HG03139 (cell line): ENCODE measurements around the gene FERD3L.

Experiments
- ATAC-seq: cut with Tn5 transposase; IDR thresholded peaks from one replicate; pipeline ENCODE4 v1.9.1; 2021; ENCODE audit not compliant: unreplicated experiment

FERD3L gene

DNA sequence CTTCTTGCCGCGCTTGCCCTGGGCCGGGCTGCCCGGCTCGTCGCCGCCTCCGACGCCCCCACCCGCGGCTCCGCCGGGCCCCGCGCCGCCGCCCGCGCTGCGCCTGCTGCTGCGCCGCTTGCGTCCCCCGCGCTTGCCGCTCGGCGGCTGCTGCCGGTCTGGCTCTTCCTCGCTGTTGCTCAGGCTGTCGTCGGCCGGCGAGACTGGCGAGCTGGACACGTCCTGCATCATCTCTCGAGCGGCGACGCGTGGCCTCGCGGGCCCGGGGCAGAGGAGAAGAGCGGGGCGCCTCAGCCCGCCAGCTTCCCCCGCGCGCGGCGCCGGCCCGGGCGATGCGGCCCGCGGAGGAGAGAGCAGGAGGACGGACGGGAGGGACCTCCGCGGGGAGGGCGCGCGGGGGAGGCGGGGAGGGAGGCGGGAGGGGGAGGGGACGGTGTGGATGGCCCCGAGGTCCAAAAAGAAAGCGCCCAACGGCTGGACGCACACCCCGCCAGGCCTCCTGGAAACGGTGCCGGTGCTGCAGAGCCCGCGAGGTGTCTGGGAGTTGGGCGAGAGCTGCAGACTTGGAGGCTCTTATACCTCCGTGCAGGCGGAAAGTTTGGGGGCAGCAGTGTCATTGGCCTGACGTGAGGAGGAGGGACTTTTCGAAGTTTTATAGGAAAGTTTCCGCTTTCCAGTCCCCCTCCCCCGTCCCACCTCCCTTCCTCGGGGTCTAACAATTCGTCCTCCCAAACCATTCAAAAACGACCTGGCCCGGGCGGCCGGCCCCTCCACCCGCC, 27.9 kb downstream of the FERD3L start, which contains the start of gene TWIST1:
Gene TWIST1, minus strand, starts transcription at position 546 of the 779 bp plus-strand sequence. Its CDS starts 315 bp downstream, at position 231.
- ATAC-seq, result no peak

DNA sequence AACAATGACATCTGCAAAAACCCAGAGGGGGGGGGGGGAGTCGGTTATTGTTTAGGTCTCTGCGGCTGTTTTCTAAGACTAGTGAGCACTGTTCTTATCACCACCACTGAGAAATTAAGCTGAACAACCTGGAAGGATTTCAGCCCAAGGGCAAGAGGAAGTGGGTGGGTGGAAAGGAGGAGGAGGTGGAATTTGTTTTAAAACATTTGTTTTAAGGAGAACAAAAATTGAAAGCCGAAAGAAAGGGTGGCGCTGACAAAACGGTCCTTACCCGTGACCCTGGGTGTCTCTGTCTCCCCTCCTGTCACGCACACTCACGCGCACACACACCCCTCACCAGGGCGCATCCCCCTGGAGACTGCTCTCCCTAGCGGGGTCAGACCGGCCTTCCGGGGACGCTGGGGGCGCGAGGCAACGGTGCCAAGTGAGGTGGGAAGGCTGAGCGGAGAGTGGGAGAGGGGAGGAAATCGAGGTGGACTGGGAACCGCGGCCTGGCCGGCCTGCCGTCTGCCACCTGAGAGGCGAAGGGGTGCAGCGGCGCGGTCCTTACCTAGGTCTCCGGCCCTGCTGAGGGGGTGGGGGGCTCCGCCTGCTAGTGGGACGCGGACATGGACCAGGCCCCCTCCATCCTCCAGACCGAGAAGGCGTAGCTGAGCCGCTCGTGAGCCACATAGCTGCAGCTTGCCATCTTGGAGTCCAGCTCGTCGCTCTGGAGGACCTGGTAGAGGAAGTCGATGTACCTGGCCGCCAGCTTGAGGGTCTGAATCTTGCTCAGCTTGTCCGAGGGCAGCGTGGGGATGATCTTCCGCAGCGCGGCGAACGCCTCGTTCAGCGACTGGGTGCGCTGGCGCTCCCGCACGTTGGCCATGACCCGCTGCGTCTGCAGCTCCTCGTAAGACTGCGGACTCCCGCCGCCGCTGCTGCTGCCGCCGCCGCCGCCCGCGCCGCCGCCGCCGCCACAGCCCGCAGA, 28.8 kb downstream of the FERD3L start:
- ATAC-seq, result no peak

DNA sequence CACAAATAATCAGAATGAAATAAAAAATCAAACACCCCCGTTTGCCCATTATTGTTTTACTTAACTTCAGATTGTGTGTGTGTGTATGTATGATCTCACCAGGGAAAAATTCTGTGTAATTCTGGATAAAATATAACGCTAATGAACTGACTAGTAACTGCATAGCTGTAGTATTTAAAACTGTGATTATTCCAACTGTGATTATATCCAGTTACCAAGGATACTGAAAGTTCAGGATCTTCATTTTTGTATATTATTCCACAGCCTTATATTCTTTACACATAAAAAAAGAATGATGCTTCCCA, 30.7 kb downstream of the FERD3L start:
- no peak for ATAC-seq

DNA sequence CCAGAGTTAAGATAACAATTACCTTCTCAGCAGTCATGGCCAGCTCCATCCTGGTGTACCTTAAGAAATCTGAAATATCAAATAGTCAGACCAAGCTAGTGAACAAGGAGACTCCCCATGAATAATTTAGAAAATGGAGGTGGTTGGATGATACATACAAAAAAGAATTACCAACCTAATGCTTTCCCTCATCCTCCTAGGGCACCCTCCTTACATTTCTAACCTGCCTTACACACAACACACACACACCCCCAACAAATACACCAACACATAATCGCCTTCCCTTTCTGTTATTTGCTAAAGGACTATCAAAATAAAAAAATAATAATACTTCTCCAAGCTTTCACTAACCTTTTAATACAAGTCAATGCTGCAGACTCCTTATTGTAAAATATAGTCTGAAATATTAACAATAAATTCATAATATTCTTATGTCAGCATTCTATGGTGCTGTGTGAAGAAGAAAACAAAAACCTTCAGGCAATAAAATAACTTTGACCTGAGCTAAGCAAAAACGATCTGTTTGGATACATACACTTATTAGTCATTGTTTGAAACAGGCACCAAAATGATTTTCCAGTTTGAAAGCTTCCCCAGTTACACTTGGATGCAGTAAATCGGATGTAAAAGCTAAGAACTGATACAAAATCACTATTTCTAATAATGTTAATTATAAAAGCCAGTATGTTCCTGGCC, 31.2 kb downstream of the FERD3L start:
- no peak for ATAC-seq

DNA sequence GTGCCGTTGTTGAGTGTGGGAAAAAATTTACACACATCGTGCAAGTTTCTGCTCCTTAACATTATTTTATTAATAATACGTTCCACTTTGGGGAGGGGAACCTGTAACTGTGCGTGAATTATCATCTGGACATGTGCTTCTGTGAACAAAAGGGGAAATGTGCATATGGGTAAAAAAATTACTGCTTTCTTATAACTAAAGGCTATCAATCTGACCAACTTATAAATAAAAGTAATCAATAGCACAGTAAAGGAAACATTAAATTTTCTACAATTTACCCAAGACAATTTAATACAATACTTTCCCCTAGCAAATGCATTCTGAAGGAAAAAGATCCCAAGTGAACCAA, 32.2 kb downstream of the FERD3L start:
- ATAC-seq, result no peak

DNA sequence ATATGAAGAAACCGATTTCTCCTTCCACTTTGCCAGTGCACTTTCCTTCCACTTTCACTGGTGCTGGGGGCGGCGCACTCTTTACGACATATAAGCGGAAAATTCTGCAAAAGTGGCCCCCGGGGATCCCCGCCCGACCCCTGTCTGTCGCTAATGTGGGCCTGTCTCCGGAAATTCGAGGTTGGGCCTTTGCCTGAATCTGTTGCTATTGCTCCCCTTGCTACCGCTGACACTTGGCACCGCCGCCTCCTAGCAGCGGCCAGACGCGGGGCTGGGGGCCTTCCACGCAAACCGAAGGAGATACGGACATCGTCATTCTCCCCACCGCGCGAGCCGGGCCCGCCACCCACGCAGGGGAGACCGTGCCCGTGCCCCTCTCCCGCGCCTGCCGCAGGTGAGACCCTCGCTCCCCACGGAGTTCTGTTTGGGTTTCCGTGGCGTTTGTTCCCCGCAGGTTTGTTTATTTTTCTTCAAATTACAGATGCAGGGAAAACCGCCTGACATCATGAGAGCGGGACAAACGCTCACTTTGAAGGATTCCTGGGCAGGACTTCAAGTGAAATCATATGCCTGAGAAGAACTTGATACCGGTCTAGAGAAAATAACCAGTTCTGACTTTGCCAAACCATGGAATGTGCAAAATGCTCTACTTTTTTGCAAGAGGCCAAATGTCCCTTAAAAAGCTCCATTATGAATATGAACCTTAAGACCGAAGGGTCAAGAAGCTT, 32.8 kb downstream of the FERD3L start:
- ATAC-seq, result no peak

DNA sequence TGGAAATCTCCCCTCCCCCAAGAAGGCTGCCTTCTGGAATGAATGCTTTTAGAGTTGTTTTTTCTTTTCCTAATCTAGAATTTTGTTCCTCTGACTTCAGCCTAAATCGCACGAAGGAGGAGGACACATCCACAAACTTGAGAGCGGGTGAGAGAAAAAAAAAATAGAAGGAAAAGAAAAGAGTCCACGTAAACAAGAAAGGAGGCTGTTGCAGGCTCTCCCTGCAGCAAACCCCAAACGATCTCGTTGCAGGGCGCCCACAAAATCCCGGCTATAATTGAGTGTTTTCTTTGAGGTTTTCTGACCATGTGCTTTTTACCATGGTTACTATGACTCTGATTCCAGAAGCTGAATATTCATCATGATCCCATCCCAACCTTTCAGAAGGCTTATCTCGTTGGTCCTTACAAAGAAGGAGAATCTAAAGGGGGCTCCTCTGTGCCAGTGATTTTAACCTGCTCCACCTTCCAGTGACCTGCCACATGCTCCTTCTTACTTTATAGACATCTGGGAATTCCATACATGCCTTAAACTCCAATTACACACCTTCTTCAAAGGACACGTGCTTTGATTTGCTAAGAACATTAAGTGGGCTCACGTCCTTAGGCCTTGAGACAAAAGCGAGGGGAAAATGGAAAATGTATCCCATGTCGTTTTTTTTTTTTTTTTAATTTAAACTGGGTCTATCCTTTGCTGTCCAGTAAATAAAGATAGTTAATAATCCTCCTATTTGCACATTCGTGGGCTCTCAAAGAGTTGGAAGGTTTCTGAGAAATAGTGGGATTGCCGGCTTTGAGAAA, 33.5 kb downstream of the FERD3L start:
- ATAC-seq, result no peak

DNA sequence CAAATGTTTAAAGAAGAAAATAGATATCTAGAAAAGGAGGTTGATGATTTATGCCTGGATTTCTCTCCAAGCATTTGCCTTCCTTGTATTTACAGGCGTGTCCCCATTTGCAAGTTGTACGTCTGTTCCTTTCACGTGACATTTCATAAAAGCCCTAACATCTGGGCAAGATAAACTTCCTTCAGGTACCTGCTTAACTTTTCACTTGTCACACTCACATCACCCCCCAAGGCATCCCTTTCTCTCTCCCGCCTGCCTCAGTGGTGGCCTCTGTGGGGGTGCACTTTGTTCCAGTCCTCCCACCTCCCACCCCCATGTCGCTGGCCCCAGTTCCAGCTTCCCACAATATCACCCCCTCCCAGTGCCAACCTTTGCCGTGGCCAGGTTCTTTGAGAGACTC, 34.4 kb downstream of the FERD3L start:
- ATAC-seq, result no peak

DNA sequence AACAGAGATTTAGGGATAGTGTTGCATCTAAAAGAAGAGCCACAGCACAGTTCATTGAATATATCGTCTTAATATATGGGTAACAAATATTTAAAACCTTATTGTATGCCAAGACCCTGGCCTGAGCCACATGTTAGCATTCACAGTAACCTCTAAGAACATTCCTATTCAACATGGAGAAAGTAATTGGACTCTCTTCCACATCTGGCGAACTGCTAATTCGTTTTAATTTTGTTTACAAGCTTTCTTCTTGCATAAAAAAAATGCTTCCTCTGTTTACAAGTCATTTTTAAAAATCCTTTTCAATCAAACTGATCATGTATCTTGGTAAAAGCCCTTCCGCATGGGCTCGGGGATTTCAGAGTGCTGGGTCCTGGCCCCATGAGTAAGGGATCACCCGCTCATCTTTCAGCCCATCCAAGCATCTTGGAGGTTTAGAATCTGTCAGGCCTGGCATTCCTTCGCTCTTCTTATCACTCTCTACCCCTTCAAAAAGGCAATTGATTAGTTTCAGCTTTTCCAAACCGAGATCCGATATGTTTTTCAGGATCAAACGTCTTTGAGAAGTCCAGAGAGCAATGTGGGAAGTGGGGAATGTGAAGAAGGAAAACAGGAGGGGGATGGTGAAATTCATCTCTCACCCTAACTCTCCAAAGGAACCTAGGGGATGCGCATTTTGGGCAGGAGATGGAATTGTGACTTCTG, 35.0 kb downstream of the FERD3L start:
- ATAC-seq, result no peak

DNA sequence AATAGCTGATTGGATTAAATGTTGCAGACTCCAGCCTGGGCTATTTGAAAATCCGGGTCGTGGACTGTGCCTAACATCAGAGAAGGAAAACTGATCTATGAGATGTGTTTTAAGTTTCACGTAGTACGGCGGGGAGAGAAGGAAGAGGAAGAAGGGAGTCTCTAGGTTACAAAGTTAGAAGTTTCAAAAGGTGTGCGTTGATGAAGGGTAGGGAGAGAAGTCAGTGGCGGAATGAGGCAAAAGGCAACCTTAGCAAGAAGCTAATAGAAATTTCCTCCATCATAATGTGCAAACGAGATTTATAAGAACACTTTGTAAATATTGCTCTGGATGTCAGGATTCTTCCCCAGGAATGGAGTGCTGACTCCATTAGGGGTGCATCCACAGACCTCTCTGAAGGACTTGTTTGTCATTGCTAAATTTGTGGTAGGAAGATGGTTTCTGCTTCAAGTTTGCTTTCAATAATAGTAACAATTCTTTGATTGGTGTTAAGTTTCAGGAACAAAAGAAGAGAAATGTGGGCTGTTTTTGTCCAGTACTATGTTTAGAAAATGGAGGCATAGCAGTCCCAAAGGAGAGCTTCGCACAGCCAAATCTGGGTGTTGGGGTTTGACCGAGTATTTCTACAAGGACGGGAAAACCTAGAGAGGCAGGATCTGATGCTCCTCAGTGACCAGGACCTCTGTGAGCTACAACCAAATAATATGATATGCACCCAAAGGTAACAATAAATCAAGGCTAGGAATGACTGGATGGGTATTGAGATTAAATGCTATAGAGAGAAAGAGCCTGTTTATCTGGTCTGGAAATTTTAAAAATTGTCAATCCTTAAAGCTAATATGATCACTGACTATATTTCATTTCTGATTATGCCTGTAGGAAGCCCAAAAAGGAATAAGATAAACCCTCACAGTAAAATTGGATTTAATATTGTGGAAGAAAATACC, 35.9 kb downstream of the FERD3L start:
- no peak for ATAC-seq

DNA sequence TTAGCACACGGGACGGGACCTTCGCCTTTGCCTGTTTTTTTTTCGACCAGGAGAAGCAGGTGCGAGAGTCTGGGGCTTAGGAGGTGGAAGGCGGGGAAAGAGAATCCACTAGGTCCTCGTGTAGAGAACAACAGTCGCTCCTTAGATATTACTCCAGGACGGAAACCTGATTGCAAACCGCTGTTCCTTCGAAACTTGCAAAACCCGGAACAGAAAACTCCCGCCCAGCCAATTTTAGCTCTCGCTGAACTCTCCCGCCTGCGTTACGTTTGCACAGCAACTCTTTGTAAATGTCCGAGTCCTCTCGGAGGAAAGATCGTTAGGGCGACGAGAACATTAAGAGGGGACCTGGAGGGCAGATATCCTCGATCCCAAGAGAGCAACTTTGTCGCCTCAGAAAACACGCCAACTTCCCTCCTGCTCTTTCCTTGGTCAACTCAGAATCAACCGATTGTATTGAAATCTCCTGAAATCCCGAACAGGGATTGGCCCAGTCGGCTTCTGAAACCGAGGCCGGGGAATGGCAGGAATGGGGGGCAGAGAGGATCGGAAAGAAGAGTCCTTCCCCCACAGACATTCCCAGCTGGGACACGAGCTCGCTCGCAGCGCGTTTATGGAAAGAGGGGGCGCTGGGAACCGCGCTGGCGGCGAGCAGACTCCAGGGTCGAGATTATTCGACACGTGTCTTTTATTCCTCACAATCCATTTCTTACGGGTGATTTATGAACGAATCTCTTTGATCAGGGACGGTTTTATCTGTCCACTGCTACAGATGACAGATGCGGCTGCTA, 37.7 kb downstream of the FERD3L start:
- no peak for ATAC-seq

DNA sequence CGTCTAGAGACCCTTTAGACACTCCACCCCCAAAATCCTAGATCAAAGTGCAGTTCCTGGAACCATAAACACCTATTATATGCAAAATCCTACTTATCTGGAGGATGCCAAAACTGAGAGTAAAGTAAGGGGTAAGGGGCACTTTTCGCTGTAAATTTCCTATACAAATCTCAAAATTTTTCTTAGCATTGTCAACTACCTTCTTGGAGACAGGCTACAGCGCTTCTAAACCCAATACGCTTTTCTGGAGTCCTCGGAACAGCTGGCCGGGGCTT, 38.2 kb downstream of the FERD3L start:
- ATAC-seq, result no peak

DNA sequence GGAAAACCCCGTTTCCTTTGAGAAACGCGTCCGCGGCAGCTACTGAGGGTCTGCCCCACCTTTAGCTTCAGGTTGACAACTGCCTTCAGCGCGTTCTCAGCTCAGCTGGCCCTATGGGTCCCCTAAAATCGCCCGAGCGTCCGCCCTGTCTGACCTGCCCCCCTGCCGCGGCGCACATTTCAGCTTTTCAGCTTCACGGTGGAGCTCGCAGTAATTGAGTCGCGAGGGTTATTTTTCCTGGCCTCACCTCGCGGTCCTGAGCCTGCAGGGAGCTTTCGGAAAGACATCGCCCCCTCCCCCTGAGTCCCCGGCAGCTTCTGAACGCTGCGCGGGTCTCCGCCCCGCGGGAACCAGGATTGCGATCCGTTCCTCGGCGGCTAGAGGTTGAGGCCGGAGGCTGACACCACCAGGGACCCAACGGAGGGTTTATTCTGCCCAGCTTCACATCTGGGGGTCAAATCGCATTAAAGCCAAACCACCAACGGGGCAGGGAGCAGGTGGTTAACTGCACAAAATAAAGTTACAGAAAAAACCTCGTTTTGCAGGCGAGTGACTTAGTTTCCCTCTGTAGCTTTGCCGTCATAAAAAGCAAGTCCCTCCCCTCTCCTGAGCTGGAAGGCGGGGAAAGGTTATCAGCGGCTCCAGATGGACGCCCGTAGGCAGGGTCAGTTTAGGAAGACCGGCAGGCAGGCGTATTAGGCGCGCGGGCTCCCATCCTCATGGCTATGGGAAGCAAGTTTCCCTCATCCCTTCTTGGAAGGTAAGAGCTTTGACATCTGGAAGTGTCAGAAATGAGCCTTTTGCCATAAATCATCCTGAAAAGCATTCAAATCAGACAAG, 38.8 kb downstream of the FERD3L start:
- no peak for ATAC-seq

DNA sequence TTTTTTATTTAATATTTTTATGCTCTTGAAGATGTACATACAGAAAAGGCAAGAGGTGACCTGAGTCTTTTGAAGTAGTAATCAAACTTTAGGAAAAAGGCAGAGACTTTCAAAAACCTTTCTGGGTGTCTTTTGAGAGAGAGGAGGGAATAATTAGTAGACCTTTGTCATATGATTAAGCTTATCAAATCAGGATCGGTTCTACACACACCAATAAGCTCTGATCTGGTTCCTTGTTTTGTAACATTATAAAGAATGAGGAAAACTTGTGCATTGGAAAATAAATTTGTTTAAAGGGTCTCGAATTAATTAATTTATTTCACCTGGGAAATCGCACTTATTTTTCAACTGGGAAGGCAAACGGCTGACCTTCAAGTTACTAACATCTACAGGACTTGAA, 39.7 kb downstream of the FERD3L start:
- ATAC-seq, result no peak

DNA sequence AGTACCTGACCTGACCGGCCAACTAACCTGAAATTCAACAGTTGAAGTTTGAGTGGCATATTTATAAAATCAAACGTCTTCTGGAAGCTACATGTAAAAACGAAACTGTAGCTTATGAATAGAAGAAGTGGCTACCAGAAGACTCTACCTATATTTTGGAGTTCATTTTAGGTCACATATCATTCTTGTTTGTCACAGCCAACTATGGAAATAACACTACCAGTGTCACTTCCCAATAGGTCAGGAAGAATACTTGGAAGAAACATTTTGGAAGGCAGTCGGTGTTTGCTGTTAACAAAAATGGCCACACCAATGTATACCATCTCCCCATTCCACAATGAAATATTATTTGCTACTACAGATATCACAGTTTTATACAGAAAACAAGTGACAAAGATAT, 40.4 kb downstream of the FERD3L start:
- no peak for ATAC-seq

DNA sequence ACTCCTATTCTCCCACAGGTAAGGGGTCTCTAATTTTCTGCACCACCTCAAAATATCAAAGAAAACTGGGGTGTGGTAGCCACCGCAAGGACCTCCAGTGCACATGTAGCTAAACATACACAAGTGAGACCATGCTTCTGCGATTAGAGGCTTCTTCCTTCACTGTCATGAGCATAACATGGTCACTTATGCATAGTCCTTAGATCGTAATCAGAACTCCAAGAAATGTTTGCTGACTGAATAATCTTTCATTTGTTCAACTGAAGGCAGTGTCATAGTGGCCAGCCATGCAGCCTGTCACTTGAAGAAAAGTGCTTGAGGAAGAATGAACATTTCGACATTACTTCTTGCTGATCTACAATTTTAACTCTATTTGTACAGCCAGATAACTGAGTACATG, 42.3 kb downstream of the FERD3L start:
- ATAC-seq, result no peak

DNA sequence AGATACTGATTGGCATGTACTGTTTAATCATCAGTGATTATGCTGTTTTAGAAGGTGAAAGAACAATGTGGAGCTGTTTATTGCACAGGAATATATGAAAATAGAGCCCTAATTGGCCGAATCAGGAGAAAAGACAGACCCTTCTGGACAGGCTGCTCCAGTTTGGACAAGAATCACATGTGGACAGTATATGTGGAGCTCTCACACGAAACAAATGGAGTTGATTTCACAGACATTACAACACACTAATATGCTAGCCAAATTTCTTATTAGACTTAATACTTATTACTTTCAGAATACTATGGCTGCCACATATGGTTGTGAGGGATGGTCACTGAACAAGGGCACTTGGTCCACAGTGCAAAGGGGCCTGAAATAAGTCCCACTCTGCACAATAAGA, 43.3 kb downstream of the FERD3L start:
- ATAC-seq, result no peak
